Mammary epithelial cell (primary cell): Measurements from ENCODE around the gene CCDC13.

ENCODE experiments used
- CTCF ChIP-seq, 2 donors: IDR thresholded peaks in 1 of 2; conservative IDR thresholded peaks in 1 of 2; 2 replicates each; pipeline ENCODE4 v1.5.1; 2011 to 2012; ENCODE audit warnings: inconsistent platforms in 2 of 2, low read length in 2 of 2, mild to moderate bottlenecking in 2 of 2, control low read depth in 1 of 2, low read depth in 1 of 2; ENCODE audit not compliant: insufficient read depth in 1 of 2; ENCODE audit errors: extremely low read depth in 1 of 2
- EZH2 ChIP-seq: IDR thresholded peaks from 2 replicates; pipeline ENCODE4 v1.6.1; 2012; ENCODE audit warnings: low read length, inconsistent platforms, borderline replicate concordance

DNA sequence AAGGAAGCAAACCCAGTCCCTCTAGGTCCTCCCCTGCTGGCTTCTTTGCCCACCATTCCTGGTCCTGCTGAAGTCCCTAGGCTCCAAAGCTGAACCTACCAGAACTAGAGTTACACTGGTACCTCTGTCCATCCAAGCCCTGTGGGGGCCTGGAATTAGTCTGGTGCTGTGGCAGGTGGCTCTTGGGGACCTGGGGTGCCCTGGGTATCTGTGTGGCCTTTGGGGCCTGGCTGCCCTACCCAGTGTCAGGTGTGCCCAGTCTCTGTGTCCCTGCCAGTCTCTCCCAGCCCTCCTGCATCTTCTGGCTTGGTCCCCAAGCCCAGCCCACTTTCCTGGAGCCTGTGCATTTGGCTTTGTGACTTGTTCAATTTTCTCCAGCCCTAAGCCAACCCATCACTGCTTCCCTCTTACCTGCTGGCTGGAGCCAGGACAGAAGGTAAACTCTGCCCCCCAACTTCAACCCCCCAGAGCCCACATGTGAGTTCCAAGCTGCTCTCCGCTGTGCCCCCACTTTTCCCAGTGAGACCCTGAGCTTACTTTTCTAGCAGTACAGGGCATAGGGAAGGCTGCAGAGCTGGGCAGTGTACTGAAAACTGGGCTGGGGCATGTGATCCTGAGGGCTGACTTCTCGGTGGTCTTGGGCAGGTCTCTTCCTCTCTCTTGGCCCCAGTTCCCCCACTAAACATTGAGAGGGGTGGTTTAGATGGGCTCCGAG, 42.2 kb downstream of the CCDC13 start:
- no peak for TF ChIP-seq CTCF (conservative IDR thresholded peaks at IDR 0.05 in 1 of 2, IDR thresholded peaks at IDR 0.05 in 1 of 2; ENCODE audit: extremely low read depth in 1 of 2, insufficient read depth in 1 of 2, low read depth in 1 of 2, low read length in 2 of 2)
- TF ChIP-seq EZH2 = no peak
